DMS153 treated with DMSO at 0.1 percent for 48 hours (cell line): ENCODE measurements around the gene CELF5.
"Not testable (repeated sequence)": the region's sequence is repeated elsewhere in the genome, so short reads cannot be mapped to it uniquely, and the experiment has no call there.

Experiments used
- DNase-seq: peaks from one replicate; lab custom pipeline; 2025; ENCODE audit not compliant: unreplicated experiment; lab: John Stamatoyannopoulos, UW

CELF5 gene

GRCh38 chr19:3206216-3206953 lies 18.1 kb upstream of the CELF5 start:
- no peak for DNase-seq

- no peak for DNase-seq
These were observed 16.8 kb upstream of the CELF5 start for GRCh38 chr19:3207461-3208242.

GRCh38 chr19:3208317-3209207 lies 15.9 kb upstream of the CELF5 start:
- DNase-seq: no peak

- DNase-seq: no peak
These were observed 14.0 kb upstream of the CELF5 start for GRCh38 chr19:3210347-3211017.

- DNase-seq: no peak
These were observed 13.3 kb upstream of the CELF5 start for GRCh38 chr19:3211191-3211590.

GRCh38 chr19:3213159-3213558 lies 11.3 kb upstream of the CELF5 start:
- DNase-seq: no peak

- DNase-seq: no peak
These were observed 7.6 kb upstream of the CELF5 start for GRCh38 chr19:3216874-3217273.

GRCh38 chr19:3220576-3220975 lies 3.9 kb upstream of the CELF5 start:
- DNase-seq: no peak

- DNase-seq: not testable (repeated sequence)
These were observed 2.9 kb upstream of the CELF5 start for GRCh38 chr19:3221576-3221975.

- no peak for DNase-seq
These were observed 1.8 kb upstream of the CELF5 start for GRCh38 chr19:3222709-3223108.

GRCh38 chr19:3225169-3225485 lies 666 bp downstream of the CELF5 start:
- no peak for DNase-seq

GRCh38 chr19:3225677-3226093 lies 1.2 kb downstream of the CELF5 start:
- no peak for DNase-seq

GRCh38 chr19:3227054-3227626 lies 2.7 kb downstream of the CELF5 start:
- no peak for DNase-seq

- no peak for DNase-seq
These were observed 4.9 kb downstream of the CELF5 start for GRCh38 chr19:3229346-3229743.

GRCh38 chr19:3229888-3230496 lies 5.5 kb downstream of the CELF5 start:
- no peak for DNase-seq

- no peak for DNase-seq
These were observed 6.8 kb downstream of the CELF5 start for GRCh38 chr19:3231288-3231687.

- no peak for DNase-seq
These were observed 8.7 kb downstream of the CELF5 start for GRCh38 chr19:3233116-3233515.

- DNase-seq: no peak
These were observed 9.4 kb downstream of the CELF5 start for GRCh38 chr19:3233831-3234230.

- DNase-seq: no peak
These were observed 10.3 kb downstream of the CELF5 start for GRCh38 chr19:3234800-3235199.

- not testable (repeated sequence) for DNase-seq
These were observed 11.1 kb downstream of the CELF5 start for GRCh38 chr19:3235604-3236003.
